T-helper 1 cell treated with Interleukin-12 subunit alpha and Interleukin-12 subunit beta and Interleukin-4 antibody, amounts not matched to agents 30 ng/mL and 1 ng/mL, for 36 hours (primary cell): ENCODE measurements around the gene SPEF2. TPM values are rescaled to one million over a fixed set of nuclear protein-coding genes. Genes with fewer than 3 reads are reported as not detected.

Experiments
- intact Hi-C: fragments of 100-400 bp; cut with micrococcal nuclease; formaldehyde crosslinking; loops from one replicate; pipeline ENCODE4 v1.15.1; 2024
- total RNA-seq: library from RNA; stranded (reverse); gene quantifications from 2 replicates; pipeline ENCODE4 v1.2.3, GENCODE V29; 2022

The SPEF2 gene
- total RNA-seq, 1 donor from 2014 or later, result 7.8 TPM

DNA sequence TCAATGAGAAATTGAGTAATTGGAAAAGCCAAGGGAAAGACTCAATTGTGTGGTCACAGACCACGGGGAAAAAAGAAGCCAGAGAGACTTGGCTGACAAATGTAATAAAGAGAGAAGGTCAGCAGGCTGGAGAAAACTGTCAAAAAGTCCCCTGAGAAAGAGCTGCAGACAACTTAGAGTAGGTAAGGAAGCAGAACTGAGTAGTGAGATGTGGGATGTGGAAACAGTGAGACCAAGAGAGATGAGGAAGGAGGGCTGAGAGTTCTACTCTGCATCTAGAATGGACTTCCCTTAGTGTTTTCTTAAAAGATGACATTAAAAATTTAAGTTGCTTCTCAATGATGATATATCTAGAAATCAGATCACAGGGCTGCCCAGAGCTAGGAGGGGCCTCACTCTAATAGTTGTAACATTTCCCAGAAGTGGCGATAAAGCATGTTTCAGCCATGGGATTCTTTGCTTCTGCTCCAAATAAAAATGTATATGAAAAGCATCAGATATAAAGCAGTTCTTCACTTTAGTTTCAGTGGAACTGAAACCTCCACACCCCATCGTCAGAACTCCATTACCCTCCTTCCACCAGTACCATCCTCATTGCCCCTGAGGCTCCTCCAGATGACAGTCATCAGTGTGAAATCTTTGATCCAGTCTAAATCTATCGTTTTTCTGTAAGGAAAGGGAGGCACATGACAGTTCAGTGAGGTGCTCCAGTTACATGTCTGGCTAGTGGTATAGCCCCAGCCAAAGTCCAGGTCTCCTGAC, 80.6 kb downstream of the SPEF2 start:
- intact Hi-C loops, result no loop called here

DNA sequence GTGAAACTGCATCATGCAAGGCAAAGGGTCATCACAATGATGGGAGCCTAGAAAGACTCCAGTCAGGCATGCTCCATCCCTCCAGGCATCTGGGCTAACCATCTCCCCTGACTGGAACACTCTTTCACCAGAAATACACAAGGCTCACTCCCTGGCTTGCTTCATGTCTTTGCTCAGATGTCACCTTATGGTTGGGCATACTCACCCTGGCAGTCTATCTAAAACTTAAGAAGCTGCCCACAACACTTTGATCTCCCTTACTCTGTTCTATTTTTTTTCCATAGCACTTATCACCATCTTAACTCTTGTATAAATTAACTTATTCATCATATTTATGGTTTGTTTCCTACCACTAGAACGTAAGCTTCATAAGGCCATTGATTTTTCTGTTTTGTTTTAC, 90.0 kb downstream of the SPEF2 start:
- intact Hi-C loops, result no loop called here

DNA sequence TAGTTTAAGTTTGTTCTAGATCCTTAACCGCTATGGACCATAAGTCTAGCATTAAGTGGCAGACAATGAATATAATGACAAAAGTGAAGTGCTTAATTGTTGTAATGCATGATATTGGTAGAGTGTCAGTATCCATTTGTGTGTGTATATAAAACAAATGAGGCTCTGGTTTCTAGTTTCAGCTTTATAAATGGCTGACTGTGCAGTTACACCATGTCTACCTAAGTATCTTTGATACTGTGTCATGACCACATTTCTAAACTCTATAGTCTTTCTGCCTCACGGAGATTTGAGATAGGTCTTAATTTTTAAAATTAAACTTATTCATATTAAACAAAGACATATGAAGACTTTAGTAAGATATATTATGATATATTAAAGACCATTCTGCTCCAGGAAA, 92.0 kb downstream of the SPEF2 start:
- intact Hi-C loops, result no loop called here

DNA sequence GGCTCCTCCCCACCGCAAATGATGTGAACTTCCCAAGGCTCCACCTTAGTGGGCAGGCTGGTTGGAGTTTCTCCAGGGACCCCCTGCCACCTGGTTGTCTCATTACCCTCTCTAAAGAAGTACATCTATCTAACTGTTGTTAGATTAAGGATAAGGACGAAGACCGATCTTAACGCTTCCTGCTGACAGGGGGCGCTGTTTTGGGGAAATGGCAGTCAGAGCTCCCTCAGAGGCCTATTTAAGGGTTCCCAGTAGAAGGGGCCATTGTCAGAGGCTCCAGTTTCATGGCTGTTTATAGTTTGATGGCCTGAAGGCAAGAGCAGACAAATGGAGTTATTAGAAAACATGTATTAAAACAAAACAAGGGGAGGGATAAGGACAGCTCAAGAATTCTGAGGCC, 100.1 kb downstream of the SPEF2 start:
- intact Hi-C loops, result no loop called here

DNA sequence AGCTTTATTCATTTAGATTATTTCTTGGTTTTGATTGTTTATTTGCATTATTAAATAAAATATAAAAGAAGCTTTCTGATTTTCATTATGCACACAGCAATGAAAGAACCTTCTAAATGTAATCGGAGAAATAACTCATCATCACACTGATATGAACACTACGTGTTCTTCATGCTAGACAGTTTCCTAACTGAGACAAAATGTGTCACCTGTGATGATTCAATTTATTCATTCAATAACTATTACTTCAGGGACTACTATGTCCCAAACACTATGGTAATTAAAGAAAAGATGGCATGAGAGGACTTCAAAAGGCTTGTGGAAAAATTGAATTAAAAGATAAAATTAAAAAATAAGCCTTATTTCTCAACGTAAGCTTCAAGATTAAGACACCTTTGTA, 118.1 kb downstream of the SPEF2 start:
- intact Hi-C loops, result no loop called here

DNA sequence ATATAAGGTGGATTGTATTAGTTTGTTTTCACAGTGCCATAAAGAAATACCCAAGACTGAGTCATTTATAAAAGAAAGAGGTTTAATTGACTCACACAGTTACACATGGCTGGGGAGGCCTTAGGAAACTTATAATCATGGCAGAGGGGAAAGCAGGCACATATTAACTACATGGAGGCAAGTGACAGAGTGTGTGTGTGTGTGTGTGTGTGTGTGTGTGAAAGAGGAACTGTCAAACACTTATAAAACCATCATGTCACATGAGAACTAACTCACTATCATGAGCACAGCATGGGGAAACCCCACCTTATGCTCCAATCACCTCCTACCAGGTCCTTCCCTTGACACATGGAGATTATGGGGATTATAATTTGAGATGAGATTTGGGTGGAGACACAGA, 118.6 kb downstream of the SPEF2 start:
- intact Hi-C loops, result no loop called here

DNA sequence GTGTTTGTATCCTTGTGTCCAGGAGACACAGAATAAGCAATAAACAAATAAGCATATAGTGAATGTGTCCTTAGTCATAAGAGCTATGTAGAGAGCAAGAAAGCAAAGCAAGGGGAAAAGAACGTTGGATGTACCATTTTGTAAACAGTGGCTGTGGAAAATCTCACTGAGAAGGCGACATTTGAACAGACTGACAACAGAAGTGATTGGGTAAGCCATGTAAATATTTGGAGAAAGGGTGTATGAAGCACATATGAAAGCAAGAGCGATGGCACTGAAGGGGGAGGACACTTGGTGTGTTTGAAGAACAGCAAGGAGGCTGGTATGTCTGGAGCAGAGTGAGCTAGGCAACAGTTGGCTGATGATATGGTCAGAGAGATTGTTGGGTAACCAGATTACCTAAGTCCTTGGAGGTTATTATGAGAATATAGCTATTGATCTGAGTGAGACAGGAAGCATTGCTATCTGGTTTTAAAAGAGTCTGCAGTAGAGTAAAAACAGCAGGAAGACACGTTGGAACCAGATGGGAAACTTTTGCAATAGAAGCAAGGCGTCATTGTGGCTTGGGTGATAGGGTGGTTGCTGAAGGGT, 123.6 kb downstream of the SPEF2 start:
- intact Hi-C loops, result no loop called here

DNA sequence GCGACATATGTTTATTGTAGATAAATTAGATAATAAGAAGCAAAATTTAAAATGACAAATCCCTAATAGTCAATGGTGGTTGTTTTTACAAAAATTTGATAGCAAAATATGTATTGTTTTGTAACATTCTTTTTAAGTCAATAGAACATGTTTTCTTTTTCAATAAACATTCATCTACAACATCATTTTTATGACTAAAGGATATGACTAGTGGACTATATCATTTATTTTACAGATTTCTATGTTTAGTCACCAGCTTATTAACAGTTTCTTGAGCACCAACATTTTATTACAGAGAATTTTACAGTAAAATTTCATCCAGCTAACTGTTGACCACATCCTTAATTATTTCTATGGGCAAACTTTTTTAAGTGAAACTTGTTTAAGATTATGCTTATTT, 124.3 kb downstream of the SPEF2 start:
- intact Hi-C loops, result no loop called here

DNA sequence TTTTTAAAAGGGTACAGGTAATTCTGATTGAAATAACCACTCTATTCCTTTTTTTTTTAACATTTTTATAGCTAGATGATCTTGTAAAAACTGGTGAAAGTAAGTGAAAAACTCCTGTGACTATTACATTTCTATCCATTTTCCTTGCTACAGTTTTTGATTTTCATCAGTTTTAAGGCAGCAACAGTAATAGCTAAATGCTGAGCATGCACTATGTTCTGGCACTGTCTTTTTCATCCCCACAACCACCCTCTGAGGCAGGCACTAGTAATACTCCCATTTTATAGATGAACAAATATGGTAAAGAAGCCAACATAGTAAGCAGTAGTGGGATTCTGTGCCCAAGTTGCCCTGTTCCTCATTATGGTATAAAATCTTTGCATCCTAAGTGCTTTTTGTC, 126.0 kb downstream of the SPEF2 start:
- intact Hi-C loops, result no loop called here

DNA sequence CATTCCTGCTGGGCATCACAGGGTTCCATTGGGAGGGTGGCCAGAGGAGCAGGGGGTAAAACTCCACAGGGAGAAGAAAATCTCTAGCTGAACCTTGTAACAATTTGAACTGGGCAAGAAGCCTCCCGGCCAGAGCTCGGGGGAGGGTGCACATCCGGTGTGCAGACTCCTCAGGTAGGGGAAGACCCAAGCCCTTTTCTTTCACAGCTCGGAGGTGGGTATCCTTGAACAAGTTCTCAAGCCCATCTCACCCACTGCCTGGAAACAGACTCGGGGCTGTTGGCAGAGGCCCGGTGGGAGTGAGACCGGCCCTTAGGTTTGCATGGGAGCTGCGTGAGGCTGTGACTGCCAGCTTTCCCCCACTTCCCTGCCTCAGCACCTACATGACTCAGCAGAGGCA, 127.5 kb downstream of the SPEF2 start:
- intact Hi-C loops, result no loop called here

DNA sequence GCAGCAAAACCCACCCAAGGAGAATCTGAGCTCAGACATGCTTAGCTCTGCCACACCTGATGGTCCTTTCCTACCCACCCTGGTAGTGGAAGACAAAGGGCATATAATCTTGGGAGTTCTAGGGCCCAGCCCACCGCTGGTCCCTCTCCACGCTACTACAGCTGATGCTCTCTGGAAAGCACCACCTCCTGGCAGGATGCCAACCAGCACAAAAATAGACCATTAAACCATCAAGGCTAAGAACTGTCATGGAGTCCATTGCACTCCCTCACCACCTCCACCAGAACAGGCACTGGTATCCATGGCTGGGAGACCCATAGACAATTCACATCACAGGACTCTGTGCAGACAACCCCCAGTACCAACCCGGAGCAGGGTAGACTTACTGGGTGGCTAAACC, 128.0 kb downstream of the SPEF2 start:
- intact Hi-C loops, result no loop called here

DNA sequence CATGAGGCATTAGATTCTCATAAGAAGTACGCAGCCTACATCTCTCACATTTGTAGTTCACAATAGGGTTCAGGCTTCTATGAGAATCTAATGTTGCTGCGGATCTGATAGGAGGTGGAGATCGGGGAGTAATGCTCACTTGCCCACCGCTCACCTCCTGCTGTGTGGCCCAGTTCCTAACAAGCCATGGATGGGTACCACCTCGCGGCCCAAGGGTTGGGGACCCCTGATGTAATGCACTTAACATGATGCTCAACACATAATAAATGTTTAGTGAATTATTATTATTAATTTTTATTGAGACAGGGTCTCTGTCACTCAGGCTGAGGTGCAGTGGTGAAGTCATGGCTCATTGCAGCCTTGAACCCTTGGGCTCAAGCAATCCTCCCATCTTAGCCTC, 134.3 kb downstream of the SPEF2 start:
- intact Hi-C loops, result no loop called here

DNA sequence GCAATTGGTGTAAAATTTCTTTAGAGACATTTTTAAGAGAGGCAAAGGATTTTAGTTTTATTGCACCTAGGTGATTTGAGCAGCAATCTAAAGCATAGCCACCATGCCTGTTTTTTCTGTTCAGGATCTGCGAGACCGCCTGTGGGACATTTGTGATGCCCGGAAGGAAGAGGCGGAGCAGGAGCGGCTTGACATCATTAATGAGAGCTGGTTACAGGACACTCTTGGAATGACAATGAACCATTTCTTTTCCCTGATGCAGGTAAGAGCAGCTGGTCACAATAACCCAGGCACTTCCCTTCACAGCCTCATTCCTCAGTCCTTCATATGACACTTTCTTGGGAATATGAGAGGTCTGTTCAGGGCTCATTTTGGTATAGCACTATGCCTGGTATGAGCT, 135.8 kb downstream of the SPEF2 start:
- intact Hi-C loops, result no loop called here

DNA sequence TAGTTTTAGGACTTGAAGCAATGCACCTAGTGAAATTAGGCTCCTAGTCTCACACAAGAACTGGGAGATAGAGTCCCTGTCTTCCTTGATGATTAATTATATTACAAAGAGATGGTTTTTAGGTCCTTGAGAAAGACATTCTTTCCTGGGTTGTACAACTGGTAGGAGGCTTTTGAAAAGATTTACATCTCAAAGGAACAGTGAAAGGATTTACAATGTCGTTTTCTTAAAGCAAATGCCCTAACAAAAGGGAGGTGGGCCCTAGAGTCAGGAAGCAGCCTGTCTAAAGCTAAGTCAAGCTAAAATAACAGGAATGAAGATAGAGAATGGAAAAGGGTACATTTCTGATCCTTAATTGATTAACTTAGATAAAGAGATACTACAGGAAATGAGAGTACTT, 136.8 kb downstream of the SPEF2 start:
- intact Hi-C loops, result no loop called here

DNA sequence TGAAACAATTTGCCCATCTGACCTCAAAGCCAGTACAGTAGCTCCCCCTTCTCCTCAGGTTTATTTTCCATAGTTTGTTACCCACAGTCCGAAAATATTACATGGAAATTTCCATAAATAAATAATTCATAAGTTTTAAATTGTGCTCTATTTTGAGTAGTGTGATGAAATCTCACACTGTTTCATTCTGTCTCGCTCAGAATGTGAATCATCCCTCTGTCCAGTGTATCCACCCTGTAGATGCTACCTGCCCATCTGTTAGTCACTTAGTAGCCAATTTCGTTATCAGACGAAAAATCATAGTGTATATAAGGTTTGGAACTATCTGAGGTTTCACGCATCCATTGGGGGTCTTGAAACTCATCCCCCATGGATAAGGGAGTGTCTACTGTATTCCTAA, 138.3 kb downstream of the SPEF2 start:
- intact Hi-C loops, result no loop called here

DNA sequence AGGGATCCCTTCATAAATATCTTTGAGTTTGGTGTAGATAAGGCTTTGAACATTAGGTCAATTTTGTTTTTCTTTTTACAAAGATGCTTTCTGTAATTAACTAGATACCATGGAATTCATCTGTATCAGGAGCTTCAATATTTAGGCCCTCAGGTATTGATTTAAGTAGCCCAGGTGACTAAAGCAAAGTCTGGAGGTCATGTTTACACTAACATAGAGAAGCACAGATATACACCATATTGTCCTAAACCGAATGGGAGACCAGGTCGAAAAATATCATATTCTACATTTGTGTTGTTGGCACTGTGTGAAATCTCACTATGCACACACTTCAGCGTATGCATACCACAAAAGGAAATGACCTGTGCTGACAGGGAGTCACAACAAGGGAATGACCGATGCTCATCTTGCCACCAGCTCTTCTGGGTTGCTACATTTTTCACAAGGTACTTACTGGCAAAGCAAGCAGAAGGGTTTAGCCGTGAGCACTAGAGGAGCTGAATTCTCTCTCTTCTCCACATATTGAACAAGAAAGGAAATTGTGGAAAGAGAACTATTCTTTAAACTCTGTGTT, 140.6 kb downstream of the SPEF2 start:
- intact Hi-C loops, result no loop called here

DNA sequence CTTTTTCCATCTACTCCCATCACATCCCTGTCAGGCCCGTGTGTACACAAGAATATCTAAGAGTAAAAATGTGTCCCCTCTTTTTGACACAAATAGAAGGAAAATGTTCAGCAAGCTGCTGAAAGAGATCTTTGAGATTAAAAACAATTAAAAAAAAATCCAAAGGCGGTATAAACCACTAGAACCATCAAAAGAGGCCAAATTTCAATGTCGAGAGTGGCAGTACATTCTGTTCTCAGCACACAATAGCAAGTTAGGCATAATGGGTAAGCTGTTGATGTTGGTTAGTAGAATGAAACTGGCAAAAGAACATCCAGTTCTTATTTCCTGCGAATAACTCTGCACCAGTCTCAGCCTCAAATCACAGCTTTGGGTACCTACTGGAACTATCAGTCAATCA, 143.9 kb downstream of the SPEF2 start:
- intact Hi-C loops, result no loop called here

DNA sequence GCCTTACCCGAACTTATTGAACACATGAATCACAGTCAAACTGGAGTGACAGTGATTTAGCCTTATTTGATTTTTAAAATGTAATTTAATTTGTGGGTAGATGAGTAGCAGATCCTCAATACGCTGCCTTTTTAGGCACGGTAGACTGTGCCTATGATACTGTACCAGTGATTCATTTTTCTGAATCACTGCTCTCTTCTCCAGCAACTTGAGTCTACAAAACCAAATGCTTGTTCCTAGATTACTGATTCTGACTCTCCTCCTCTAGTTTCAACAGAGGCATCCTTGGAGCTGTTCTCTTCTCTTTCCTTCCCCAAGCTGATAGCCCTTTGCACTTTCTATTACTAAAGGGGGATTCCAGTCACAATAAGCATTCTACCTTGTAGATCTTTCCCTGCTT, 144.7 kb downstream of the SPEF2 start:
- intact Hi-C loops, result no loop called here

DNA sequence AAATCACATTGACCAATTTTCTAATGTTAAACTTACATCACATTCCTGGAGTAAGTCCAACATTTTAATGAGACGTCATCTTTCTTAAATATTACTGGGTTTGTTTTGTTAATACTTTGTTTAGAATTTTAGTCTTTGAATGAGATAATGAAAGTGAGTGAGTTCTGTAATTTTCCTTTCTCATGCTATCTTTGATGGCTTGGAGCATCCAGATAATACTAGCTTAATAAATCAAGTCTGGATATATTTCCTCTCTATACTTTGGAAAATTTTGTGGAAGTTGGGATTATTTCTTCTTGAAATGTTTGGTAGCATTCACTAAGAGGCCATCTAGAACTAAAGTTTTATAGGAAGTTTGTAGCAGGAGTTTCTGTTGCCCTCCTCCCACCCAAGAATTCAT, 148.3 kb downstream of the SPEF2 start:
- intact Hi-C loops, result no loop called here

DNA sequence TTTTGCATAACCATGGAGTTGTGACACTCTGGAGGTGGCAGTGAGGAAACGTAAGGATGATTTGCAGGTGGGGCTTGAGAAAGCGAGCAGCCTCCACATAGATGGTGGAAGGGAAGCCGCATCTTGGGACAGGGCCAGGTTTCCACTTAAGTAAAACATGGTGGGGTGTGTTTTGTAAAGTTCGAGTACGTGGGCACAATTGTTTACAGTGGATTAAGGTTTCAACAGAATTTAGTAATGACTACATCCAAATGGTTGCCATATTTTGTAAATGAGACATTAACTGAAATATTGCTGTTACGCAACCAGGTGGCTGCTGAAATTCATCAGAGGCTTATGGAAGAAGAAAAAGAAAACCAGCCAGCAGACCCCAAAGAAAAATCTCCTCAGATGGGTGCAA, 153.6 kb downstream of the SPEF2 start:
- intact Hi-C loops, result loop anchor here (10.0 kb wide), 1 partner anchor 296 kb away; no protein-coding TSS in a partner anchor

DNA sequence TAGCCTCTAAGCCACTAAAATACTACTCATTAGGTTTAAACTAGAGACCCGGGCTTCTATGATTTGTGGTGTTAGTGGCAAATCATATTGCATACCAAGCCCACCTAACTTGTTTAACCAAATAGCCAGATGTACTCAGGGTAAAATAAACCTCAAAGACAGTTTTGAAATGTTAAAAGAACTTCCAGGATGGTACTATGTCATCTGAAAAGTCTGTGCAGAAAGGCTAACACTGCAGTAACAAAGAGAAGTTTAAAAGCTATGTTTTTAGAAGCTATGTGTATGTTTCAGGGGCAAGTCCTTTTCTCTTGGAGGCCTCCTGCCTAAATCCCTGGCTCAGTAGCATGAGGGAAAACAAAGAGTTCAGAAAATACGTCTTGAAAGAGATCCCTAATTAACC, 154.2 kb downstream of the SPEF2 start:
- intact Hi-C loops, result loop anchor here (10.0 kb wide), 1 partner anchor 297 kb away; no protein-coding TSS in a partner anchor

DNA sequence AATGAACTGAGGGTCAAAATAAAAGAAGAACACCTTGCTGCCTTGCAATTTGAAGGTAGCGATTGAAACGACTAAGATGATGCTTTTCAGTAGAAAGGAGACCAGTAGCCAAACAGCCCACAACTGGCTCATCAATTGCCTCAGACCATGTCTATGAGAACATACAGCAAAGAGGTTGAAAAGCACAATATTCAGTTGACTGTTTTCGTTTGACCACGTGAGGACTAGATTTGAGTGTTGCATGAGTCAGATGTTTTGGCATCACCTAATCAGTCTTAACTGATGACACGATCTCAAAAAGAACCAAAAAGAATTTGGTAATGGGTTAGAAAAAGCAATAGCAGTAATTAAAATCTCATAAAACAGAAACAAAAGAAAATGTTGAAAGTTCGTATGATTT, 156.3 kb downstream of the SPEF2 start:
- intact Hi-C loops, result loop anchor here (1.0 to 10.0 kb wide), 3 partner anchors 8 to 299 kb away; no protein-coding TSS in a partner anchor

DNA sequence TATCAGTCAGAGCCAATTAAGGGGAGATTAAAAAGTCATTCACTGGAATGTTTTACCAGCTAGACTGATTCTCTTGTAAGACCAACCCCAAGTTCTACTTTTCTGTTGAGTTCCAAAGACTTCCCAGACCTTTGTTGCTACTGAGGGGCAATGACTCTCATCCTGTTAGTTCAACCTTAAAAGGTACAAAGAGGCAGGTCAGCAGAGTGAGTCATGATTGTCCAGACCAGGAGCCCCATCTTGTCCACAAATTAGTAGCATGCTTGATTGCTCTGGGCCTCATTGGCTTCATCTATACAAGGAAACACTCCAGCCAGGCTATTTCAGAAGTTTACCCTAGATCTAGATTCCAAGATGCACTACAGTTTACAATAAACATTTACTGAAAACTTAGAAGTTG, 159.1 kb downstream of the SPEF2 start:
- intact Hi-C loops, result loop anchor here (1.0 to 10.0 kb wide), 11 partner anchors 34 to 689 kb away; partner anchors contain the start of genes NADK2 and SPEF2
